DMS53 (cell line): ENCODE data around the gene IL6ST.
"Not testable (repeated sequence)": the region's sequence is repeated elsewhere in the genome, so short reads cannot be mapped to it uniquely, and the experiment has no call there.

ENCODE experiments used
- DNase-seq: peaks from one replicate; lab custom pipeline; 2025; lab: John Stamatoyannopoulos, UW

The IL6ST gene

GRCh38 chr5:55994495-55994997 is at the start of gene IL6ST:
IL6ST (minus strand) TSS chr5:55994963; CDS start chr5:55976278, 18,685 bp downstream.
- peak; percentile 84 for DNase-seq

GRCh38 chr5:56039985-56040384 is 45.2 kb upstream of the IL6ST start:
- DNase-seq: no peak

DNA sequence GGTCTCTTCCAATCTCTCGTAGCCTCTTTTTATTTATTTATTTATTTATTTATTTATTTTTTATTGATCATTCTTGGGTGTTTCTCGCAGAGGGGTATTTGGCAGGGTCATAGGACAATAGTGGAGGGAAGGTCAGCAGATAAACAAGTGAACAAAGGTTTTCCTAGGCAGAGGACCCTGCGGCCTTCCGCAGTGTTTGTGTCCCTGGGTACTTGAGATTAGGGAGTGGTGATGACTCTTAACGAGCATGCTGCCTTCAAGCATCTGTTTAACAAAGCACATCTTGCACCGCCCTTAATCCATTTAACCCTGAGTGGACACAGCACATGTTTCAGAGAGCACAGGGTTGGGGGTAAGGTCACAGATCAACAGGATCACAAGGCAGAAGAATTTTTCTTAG is 43.4 kb upstream of the IL6ST start:
- DNase-seq: not testable (repeated sequence)

GRCh38 chr5:56037531-56038010 is 42.8 kb upstream of the IL6ST start:
- no peak for DNase-seq

GRCh38 chr5:56035394-56035793 is 40.6 kb upstream of the IL6ST start:
- not testable (repeated sequence) for DNase-seq

- not testable (repeated sequence) for DNase-seq
These were observed 35.3 kb upstream of the IL6ST start for GRCh38 chr5:56029871-56030630.

DNA sequence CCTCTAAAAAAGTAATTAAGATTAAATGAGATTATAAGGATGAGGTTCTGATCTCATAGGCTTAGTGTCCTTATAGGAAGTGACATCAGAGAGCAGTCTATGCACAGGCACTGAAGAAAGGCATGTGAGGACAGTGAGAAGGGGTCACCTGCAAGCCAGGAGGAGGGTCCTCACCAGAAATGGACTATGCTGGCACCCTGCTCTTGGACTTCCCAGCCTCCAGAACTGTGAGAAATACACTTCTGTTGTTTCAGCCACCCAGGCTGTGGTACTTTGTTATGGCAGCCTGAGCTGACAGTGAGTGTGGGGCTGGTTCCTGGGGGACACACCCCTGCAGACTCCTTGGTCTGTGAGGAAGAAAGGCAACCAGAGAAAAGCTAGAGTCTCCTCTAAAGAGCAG is 34.7 kb upstream of the IL6ST start:
- no peak for DNase-seq

GRCh38 chr5:56028708-56029107 is 33.9 kb upstream of the IL6ST start:
- DNase-seq: no peak

DNA sequence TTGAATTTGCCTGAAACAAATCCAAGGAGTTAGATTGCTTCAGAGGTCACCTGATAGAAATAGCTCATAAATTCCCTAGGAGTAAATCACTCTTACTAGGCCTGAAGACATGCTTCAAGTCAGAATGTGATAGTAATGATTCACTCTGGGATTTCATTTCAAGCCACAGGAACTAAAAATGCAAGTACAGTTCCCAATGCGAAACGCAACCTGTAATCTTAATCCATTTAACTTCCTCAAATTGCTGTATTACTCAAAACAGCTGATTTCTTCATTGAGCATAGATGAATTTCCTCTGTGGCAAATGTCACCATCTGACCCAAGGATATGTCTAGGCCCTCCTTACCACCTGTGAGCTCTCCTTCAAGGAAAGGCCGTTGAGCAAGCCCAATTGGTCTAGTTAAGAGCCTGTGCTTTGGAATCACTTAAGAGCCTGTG is 32.1 kb upstream of the IL6ST start:
- DNase-seq: no peak

DNA sequence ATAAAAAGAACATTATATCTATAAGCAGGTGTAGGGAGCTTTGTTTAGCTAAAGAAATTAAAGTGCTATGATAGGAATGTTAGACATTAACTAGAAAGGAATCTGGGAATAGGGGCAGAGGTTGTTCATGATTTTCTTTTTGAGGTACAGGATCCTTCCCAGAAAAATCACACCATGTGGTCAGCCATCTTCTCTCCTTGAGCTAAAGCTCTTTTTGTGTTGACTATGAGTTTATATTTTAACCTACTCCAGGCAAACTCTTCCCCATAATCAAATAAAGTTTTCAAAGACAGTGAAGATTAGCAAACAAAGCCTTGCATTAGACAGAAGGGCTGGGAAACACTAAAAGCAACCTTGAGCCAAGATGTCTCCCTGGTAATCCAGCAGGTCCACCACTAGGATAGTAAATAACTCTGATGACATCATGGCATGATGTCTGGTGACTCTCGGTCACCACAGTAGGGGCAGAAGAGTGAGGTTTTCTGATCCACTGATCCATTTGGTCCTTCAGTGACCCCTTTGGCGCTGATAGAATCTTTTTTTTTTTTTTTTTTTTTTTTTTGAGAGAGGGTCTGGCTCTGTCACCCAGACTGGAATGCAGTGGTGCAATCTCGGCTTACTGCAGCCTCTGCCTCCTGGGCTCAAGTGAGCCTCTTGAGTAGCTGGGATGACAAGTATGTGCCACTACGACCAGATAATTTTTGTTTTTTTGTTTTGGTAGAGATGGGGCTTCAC is 30.6 kb upstream of the IL6ST start:
- peak; percentile 55 for DNase-seq

DNA sequence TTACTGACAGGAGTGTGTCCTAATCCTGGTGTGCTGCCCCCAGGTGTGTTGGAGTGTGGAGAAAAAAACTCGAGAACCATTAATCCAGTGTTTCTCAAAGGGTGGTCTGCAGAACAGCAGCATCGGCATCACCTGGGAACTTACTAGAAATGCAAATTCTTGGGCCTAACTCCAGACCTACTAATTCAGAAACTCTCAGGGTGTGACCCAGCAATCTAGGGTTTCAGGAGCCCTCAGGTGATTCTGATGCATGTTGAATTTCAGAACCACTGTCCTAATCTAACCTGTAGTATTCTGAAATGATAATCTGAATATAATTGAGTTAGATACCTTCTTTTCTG is 30.0 kb upstream of the IL6ST start:
- no peak for DNase-seq

DNA sequence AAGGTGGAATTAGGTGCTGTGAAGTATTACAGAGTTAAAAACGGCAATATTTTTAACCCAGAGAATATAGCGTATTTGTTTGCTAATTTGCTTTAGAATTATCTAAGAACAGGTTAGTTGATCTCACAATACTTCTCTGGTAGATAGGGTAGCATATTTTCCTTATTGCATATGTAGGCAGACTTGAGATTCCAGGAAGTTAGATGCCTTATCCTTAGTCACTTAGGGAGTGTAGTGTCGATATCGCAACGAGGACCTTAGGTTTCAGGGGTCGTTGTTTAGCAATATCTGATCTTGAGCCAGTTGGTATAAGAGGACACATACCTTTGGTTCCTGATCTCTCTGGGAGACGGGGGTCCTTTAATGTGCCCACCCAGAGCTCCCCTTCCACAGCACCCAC is 28.5 kb upstream of the IL6ST start:
- DNase-seq: no peak

- no peak for DNase-seq
These were observed 24.8 kb upstream of the IL6ST start for GRCh38 chr5:56019306-56020272.

GRCh38 chr5:56018832-56019231 is 24.1 kb upstream of the IL6ST start:
- no peak for DNase-seq

GRCh38 chr5:56014701-56015100 is 19.9 kb upstream of the IL6ST start:
- not testable (repeated sequence) for DNase-seq

- not testable (repeated sequence) for DNase-seq
These were observed 19.2 kb upstream of the IL6ST start for GRCh38 chr5:56013939-56014338.

- DNase-seq: peak; percentile 57
These were observed 17.7 kb upstream of the IL6ST start for GRCh38 chr5:56012281-56012963.

GRCh38 chr5:56011835-56012234 is 17.1 kb upstream of the IL6ST start:
- no peak for DNase-seq

GRCh38 chr5:56010431-56010830 is 15.7 kb upstream of the IL6ST start:
- DNase-seq: no peak

DNA sequence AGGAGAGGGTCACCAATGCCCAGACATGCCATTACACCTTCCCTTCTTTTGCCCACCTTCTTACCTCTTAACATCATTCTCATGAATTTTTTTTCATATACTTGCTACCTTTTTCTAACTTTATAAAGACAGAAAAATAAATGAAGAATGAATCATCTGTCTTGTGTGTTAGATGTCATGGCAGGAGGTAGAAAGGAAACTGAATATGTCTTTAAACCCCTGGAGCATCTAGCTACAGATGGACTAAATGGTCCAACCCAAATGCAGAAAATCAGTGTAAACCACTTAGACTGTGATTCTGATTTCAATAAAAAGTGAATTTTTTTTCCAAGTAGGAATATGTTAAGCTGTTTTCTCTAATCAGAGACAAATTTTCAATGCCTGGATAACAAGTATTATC is 11.8 kb upstream of the IL6ST start:
- DNase-seq: no peak

- DNase-seq: no peak
These were observed 11.3 kb upstream of the IL6ST start for GRCh38 chr5:56006094-56006493.
